RWPE2 (cell line): ENCODE results near the gene TMOD1.
"Not testable (repeated sequence)": the region's sequence is repeated elsewhere in the genome, so short reads cannot be mapped to it uniquely, and the experiment has no call there.

Experiments
- ATAC-seq: fragments of 200-7000 bp; cut with Tn5 transposase; 3 replicates; pipeline ENCODE4 v1.9.1; 2021; ENCODE audit warnings: low read depth
- DNase-seq: peaks from one replicate; pipeline ENCODE4 v3.0.0-alpha.2; 2020; ENCODE audit warnings: low spot score
- H3K27ac ChIP-seq: fragments of 450-650 bp; 2 replicates; pipeline ENCODE4 v1.5.1; 2017; ENCODE audit warnings: mild to moderate bottlenecking; ENCODE audit not compliant: poor library complexity, severe bottlenecking
- H3K27me3 ChIP-seq: fragments of 250-450 bp; sonication (Bioruptor Pico); 2 replicates; pipeline ENCODE4 v1.5.1; 2021; ENCODE audit warnings: mild to moderate bottlenecking, moderate library complexity; ENCODE audit not compliant: insufficient read depth, poor library complexity, severe bottlenecking
- H3K36me3 ChIP-seq: fragments of 250-450 bp; sonication (Bioruptor Pico); 2 replicates; pipeline ENCODE4 v1.5.1; 2020; ENCODE audit warnings: low read depth, mild to moderate bottlenecking, moderate library complexity
- H3K4me1 ChIP-seq: fragments of 250-450 bp; sonication (Bioruptor Pico); 2 replicates; pipeline ENCODE4 v1.5.1; 2021; ENCODE audit warnings: mild to moderate bottlenecking, moderate library complexity; ENCODE audit not compliant: insufficient read depth, poor library complexity, severe bottlenecking
- H3K4me3 ChIP-seq: fragments of 250-450 bp; sonication (Bioruptor Pico); 2 replicates; pipeline ENCODE4 v1.5.1; 2021; ENCODE audit warnings: mild to moderate bottlenecking, moderate library complexity; ENCODE audit not compliant: severe bottlenecking
- H3K9me3 ChIP-seq: fragments of 250-450 bp; sonication (Bioruptor Pico); 2 replicates; pipeline ENCODE4 v1.5.1; 2021; ENCODE audit warnings: mild to moderate bottlenecking, moderate library complexity; ENCODE audit not compliant: severe bottlenecking
- TF ChIP-seq, protein P1 (sequence below): fragments of 450-650 bp; IDR thresholded peaks from one replicate; pipeline ENCODE4 v1.5.1; 2017; ENCODE audit warnings: mild to moderate bottlenecking, moderate library complexity; ENCODE audit not compliant: poor library complexity, severe bottlenecking

TMOD1 gene

DNA sequence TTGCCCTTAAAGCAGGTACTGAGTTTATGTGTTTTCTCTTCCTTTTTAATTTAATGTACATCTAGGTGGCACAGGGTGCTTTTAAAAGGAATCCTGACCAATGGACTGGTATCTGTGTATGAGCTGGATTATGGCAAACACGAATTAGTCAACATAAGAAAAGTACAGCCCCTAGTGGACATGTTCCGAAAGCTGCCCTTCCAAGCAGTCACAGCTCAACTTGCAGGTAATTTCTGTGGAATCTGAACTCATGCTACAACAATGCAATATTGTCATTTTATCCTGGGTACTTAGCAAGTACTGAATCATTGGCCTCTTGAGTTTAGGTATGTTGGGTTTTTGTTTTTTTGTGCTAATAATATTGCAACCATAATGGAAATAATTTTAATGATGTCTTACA, 14.4 kb upstream of the TMOD1 start:
- Histone ChIP-seq H3K27me3 (no peaks in the 10 kb centered on the region), H3K4me3 (no peak overlapping the region), H3K27ac (no peak overlapping the region), H3K4me1 (no peaks in the 10 kb centered on the region), H3K9me3 (no peaks in the 10 kb centered on the region), H3K36me3 (peaks cover 5% of the 10 kb centered on the region)
- peak; percentile 59 for ATAC-seq
- DNase-seq = no peak
- TF ChIP-seq, protein P1, sequence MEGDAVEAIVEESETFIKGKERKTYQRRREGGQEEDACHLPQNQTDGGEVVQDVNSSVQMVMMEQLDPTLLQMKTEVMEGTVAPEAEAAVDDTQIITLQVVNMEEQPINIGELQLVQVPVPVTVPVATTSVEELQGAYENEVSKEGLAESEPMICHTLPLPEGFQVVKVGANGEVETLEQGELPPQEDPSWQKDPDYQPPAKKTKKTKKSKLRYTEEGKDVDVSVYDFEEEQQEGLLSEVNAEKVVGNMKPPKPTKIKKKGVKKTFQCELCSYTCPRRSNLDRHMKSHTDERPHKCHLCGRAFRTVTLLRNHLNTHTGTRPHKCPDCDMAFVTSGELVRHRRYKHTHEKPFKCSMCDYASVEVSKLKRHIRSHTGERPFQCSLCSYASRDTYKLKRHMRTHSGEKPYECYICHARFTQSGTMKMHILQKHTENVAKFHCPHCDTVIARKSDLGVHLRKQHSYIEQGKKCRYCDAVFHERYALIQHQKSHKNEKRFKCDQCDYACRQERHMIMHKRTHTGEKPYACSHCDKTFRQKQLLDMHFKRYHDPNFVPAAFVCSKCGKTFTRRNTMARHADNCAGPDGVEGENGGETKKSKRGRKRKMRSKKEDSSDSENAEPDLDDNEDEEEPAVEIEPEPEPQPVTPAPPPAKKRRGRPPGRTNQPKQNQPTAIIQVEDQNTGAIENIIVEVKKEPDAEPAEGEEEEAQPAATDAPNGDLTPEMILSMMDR = peak; percentile 38

- ATAC-seq (no peak), DNase-seq (no peak)
- TF ChIP-seq, protein P1 = no peak
- Histone ChIP-seq H3K27ac (no peak overlapping the region), H3K4me1 (no peaks in the 10 kb centered on the region), H3K27me3 (no peaks in the 10 kb centered on the region), H3K9me3 (no peaks in the 10 kb centered on the region), H3K4me3 (no peak overlapping the region), H3K36me3 (peaks cover 5% of the 10 kb centered on the region)
These were observed 13.6 kb upstream of the TMOD1 start for GRCh38 chr9:97487861-97488260.

- Histone ChIP-seq H3K4me1 (no peaks in the 10 kb centered on the region), H3K4me3 (no peak overlapping the region), H3K9me3 (no peaks in the 10 kb centered on the region), H3K27ac (no peak overlapping the region), H3K27me3 (no peaks in the 10 kb centered on the region), H3K36me3 (no peaks in the 10 kb centered on the region)
- ATAC-seq (no peak), DNase-seq (no peak)
- TF ChIP-seq, protein P1 = no peak
These were observed 10.1 kb upstream of the TMOD1 start for GRCh38 chr9:97491216-97491999.

DNA sequence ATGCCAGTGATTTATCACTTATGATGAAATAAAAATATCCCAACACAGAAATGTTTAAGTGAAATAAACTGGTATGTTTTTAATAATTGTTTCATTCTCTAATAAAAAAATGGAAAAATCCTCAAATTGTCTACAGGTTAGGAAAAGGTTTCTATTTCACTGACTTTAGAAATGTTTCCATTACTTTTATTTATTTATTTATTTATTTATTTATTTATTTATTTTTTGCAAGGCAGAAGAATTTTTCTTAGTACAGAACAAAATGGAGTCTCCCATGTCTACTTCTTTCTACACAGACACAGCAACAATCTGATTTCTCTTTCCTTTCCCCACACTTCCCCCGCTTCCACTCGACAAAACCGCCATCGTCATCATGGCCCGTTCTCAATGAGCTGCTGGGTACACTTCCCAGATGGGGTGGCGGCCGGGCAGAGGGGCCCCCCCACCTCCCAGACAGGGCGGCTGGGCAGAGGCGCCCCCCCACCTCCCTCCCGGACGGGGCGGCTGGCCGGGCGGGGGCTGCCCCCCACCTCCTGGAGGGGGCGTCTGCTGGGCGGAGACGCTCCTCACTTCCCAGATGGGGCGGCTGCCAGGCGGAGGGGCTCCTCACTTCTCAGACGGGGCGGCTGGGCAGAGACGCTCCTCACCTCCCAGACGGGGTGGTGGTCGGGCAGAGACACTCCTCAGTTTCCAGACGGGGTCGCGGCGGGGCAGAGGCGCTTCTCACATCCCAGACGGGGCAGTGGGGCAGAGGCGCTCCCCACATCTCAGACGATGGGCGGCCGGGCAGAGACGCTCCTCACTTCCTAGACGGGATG, 3.7 kb upstream of the TMOD1 start:
- not testable (repeated sequence) for H3K9me3 ChIP-seq, H3K4me3 ChIP-seq, ATAC-seq, H3K4me1 ChIP-seq, H3K27ac ChIP-seq, DNase-seq, H3K36me3 ChIP-seq
- H3K27me3 ChIP-seq = peaks cover 32% of the 10 kb centered on the region

DNA sequence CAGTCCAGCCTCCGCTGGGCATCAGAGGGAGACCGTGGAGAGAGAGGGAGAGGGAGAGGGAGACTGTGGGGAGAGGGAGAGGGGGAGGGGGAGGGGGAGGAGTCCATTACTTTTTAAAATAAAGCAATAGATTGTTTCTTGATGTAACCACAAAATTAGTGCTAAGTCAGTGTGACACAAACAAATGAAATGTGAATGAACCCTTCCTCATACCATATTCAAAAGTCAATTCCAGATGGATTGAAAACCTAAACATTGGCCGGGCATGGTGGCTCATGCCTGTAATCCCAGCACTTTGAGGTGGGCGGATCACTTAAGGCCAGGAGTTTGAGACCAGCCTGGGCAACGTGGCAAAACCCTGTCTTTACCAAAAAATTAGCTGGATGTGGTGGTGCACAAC, 2.6 kb upstream of the TMOD1 start:
- not testable (repeated sequence) for DNase-seq, H3K4me3 ChIP-seq, H3K36me3 ChIP-seq, H3K9me3 ChIP-seq, ATAC-seq, H3K27ac ChIP-seq, H3K4me1 ChIP-seq
- H3K27me3 ChIP-seq = peaks cover 43% of the 10 kb centered on the region
